GM12878 (cell line): ENCODE results near the gene PERCC1. TPM values are rescaled to one million over a fixed set of nuclear protein-coding genes. Genes with fewer than 3 reads are reported as not detected.

Source experiments
- CHD2 ChIP-seq: IDR thresholded peaks from 2 replicates; pipeline ENCODE4 v1.6.1; 2011; ENCODE audit warnings: low read depth, low read length, improper control_type of control experiment, borderline replicate concordance
- CREM ChIP-seq: IDR thresholded peaks from 2 replicates; pipeline ENCODE4 v1.6.1; 2014; ENCODE audit warnings: antibody characterized with exemption, low read depth
- IKZF2 ChIP-seq, 2 experiments: fragments of 450-650 bp; IDR thresholded peaks; 2 replicates each; pipeline ENCODE4 v1.6.1; 2017; ENCODE audit warnings: mild to moderate bottlenecking in 2 of 2, moderate library complexity in 2 of 2
- IRF5 ChIP-seq: fragments of 450-650 bp; IDR thresholded peaks from 2 replicates; pipeline ENCODE4 v1.6.1; 2017; ENCODE audit warnings: borderline replicate concordance
- LARP7 ChIP-seq: fragments of 450-650 bp; IDR thresholded peaks from 2 replicates; pipeline ENCODE4 v1.6.1; 2017; ENCODE audit warnings: mild to moderate bottlenecking
- POU2F2 ChIP-seq: IDR thresholded peaks from 3 replicates; pipeline ENCODE4 v1.6.1; 2011; ENCODE audit warnings: low read depth, mild to moderate bottlenecking, low read length, borderline replicate concordance
- RELA ChIP-seq: fragments of 450-650 bp; IDR thresholded peaks from 2 replicates; pipeline ENCODE4 v1.8.0; 2014; ENCODE audit warnings: borderline replicate concordance; ENCODE audit not compliant: partially characterized antibody
- SIN3A ChIP-seq: IDR thresholded peaks from 2 replicates; pipeline ENCODE4 v1.6.1; 2012; ENCODE audit warnings: low read depth, low read length, improper control_type of control experiment
- ZNF384 ChIP-seq: IDR thresholded peaks from 2 replicates; pipeline ENCODE4 v1.6.1; 2012; ENCODE audit warnings: low read depth, mild to moderate bottlenecking, low read length, improper control_type of control experiment, borderline replicate concordance
- ZNF687 ChIP-seq: fragments of 450-650 bp; IDR thresholded peaks from 2 replicates; pipeline ENCODE4 v1.6.1; 2017; ENCODE audit warnings: mild to moderate bottlenecking, moderate library complexity
- polyA plus RNA-seq, 11 experiments: library from polyadenylated mRNA; depleted of rRNA in 4 of 11; unstranded in 6 of 11; stranded (reverse) in 5 of 11; fragments of >200 nt; fragmentation: Nextera tagmentation in 4 of 11; fragmentation: Illumina TruSeq in 1 of 11; extraction: Ambion mirVana in 4 of 11; extraction: Trizol in 1 of 11; gene quantifications; 1 replicate in 1 of 11; 2 replicates in 10 of 11; pipeline versions ENCODE4 v1.2.1 to v1.2.3, GENCODE V29; 2011 to 2016; ENCODE audit warnings: inconsistent platforms in 2 of 11, missing spikeins in 2 of 11, low read depth in 1 of 11
- total RNA-seq, 4 experiments: library from RNA; depleted of rRNA in 3 of 4; stranded (reverse); fragments of >200 nt in 3 of 4; fragmentation: Illumina TruSeq in 1 of 4; extraction: Trizol in 1 of 4; gene quantifications; 2 replicates each; pipeline versions ENCODE4 v1.2.1 to v1.2.3, GENCODE V29; 2013 to 2021

PERCC1 gene
- total and polyA plus RNA-seq, 10 of the 15 experiments (the other 5 are each of a cell fraction or from before 2014, with no cell fraction given), result not detected

GRCh38 chr16:1466054-1466453, 35.2 kb downstream of the PERCC1 start (continued):
- TF ChIP-seq ZNF687 (no peak), IKZF2 (IDR thresholded peaks at IDR 0.05) (no peak), ZNF384 (no peak), CREM (no peak), RELA (no peak), CHD2 (no peak), SIN3A (no peak), LARP7 (no peak), IRF5 (no peak), POU2F2 (no peak)
- TF ChIP-seq, all 136 proteins: peak for 0
